ENCODE measurements around the gene PCCB.
"Not testable (repeated sequence)": the region's sequence is repeated elsewhere in the genome, so short reads cannot be mapped to it uniquely, and the experiment has no call there.

Gene PCCB

DNA sequence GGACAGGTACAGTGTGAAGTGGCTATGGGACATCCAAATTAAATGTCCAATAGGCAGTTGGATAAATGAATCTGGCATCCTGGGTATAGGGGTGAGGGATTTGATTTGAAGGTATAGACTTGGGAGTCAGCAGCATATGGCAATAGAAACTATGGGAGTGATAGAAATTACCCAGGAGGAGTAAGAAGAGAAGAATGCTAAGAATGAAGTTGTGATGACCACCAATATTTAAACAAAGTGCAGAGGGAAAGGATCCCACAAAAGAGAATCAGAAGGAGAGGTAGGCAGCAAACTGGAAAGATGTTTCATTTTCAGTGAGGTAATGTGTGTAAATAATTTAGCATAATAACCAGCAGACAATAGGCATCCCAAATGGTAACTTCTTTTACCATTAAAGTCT lies 40.2 kb upstream of the PCCB start:
- CTCF ChIA-PET, result no interaction called here
- POLR2A ChIA-PET, result no interaction called here
- H3K36me3 ChIP-seq (ENCODE audit: control insufficient read depth in 2 of 2, insufficient read depth in 1 of 2, low read length in 2 of 2), result no peaks in the 10 kb centered on the region
- H3K4me3 ChIP-seq (ENCODE audit: low read depth, low read length), result no peak overlapping the region
- H3K9me3 ChIP-seq (ENCODE audit: control insufficient read depth, insufficient read depth, low read depth, low read length), result no peaks in the 10 kb centered on the region
- no peak overlapping the region for H3K27ac ChIP-seq (ENCODE audit: extremely low read depth, low read depth, low read length)
- TF ChIP-seq ZNF48 (tag by site-specific recombination; IDR thresholded peaks at IDR 0.05) (no peak), ZNF830 (tag by site-specific recombination; IDR thresholded peaks at IDR 0.05; ENCODE audit: low read depth) (no peak), BCL11A (tag by site-specific recombination; IDR thresholded peaks at IDR 0.05; ENCODE audit: low read depth) (no peak), KLF17 (tag by site-specific recombination; IDR thresholded peaks at IDR 0.05) (no peak), ZNF530 (tag by site-specific recombination; IDR thresholded peaks at IDR 0.05; ENCODE audit: low read depth) (no peak), ZNF2 (tag by site-specific recombination; IDR thresholded peaks at IDR 0.05) (no peak), ZNF701 (tag by site-specific recombination; IDR thresholded peaks at IDR 0.05) (no peak), ZNF114 (tag by site-specific recombination; IDR thresholded peaks at IDR 0.05) (no peak), HOXD13 (CRISPR knock-in tag; IDR thresholded peaks at IDR 0.05; ENCODE audit: borderline replicate concordance) (no peak), ZNF621 (tag by site-specific recombination; IDR thresholded peaks at IDR 0.05) (no peak), ZNF449 (tag by site-specific recombination; IDR thresholded peaks at IDR 0.05) (no peak), ZNF146 (tag by site-specific recombination; IDR thresholded peaks at IDR 0.05) (no peak), ZNF600 (tag by site-specific recombination; IDR thresholded peaks at IDR 0.05) (no peak), ZNF311 (tag by site-specific recombination; IDR thresholded peaks at IDR 0.05; ENCODE audit: borderline replicate concordance) (no peak)
- TF ChIP-seq, protein P1, sequence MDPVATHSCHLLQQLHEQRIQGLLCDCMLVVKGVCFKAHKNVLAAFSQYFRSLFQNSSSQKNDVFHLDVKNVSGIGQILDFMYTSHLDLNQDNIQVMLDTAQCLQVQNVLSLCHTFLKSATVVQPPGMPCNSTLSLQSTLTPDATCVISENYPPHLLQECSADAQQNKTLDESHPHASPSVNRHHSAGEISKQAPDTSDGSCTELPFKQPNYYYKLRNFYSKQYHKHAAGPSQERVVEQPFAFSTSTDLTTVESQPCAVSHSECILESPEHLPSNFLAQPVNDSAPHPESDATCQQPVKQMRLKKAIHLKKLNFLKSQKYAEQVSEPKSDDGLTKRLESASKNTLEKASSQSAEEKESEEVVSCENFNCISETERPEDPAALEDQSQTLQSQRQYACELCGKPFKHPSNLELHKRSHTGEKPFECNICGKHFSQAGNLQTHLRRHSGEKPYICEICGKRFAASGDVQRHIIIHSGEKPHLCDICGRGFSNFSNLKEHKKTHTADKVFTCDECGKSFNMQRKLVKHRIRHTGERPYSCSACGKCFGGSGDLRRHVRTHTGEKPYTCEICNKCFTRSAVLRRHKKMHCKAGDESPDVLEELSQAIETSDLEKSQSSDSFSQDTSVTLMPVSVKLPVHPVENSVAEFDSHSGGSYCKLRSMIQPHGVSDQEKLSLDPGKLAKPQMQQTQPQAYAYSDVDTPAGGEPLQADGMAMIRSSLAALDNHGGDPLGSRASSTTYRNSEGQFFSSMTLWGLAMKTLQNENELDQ (tag by site-specific recombination; IDR thresholded peaks at IDR 0.05; ENCODE audit: low read depth), result no peak
- TF ChIP-seq, protein P2, sequence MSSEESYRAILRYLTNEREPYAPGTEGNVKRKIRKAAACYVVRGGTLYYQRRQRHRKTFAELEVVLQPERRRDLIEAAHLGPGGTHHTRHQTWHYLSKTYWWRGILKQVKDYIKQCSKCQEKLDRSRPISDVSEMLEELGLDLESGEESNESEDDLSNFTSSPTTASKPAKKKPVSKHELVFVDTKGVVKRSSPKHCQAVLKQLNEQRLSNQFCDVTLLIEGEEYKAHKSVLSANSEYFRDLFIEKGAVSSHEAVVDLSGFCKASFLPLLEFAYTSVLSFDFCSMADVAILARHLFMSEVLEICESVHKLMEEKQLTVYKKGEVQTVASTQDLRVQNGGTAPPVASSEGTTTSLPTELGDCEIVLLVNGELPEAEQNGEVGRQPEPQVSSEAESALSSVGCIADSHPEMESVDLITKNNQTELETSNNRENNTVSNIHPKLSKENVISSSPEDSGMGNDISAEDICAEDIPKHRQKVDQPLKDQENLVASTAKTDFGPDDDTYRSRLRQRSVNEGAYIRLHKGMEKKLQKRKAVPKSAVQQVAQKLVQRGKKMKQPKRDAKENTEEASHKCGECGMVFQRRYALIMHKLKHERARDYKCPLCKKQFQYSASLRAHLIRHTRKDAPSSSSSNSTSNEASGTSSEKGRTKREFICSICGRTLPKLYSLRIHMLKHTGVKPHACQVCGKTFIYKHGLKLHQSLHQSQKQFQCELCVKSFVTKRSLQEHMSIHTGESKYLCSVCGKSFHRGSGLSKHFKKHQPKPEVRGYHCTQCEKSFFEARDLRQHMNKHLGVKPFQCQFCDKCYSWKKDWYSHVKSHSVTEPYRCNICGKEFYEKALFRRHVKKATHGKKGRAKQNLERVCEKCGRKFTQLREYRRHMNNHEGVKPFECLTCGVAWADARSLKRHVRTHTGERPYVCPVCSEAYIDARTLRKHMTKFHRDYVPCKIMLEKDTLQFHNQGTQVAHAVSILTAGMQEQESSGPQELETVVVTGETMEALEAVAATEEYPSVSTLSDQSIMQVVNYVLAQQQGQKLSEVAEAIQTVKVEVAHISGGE (tag by site-specific recombination; conservative IDR thresholded peaks at IDR 0.05; ENCODE audit: low read depth), result no peak
- H3K4me1 ChIP-seq (ENCODE audit: control insufficient read depth, insufficient read depth, low read length), result no peaks in the 10 kb centered on the region; the same call in 1 of the 2 replicates

GRCh38 chr3:136211547-136211946 lies 38.6 kb upstream of the PCCB start:
- H3K9me3 ChIP-seq (ENCODE audit: control insufficient read depth, insufficient read depth, low read depth, low read length), result no peaks in the 10 kb centered on the region
- CTCF ChIA-PET, result interaction anchor here (0.6 to 0.7 kb wide), 2 partner anchors 55 to 137 kb away, joined by 3 read pairs; no protein-coding TSS in a partner anchor
- POLR2A ChIA-PET, result no interaction called here

DNA sequence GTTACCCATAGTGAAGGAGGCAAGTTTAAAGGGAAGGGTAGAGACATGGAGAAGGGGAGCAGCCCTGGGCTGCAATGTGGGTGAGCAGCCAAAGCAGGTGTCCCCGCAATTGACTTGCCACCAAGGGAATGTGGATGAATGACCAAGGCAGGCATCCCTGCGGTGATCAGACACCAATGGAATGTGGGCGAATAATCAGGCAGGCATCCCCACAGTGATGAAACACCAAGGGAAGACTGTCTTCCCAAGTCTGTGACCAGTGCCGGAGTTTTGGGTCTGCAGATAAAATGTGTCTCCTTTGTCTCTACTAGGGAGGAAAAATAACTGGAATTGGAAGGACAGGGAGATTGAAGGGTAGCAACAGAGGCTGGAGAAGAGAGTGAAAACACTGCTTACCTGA lies 27.4 kb upstream of the PCCB start:
- CTCF ChIA-PET; H3K36me3 ChIP-seq (ENCODE audit: control insufficient read depth in 2 of 2, insufficient read depth in 1 of 2, low read length in 2 of 2); H3K9me3 ChIP-seq (ENCODE audit: control insufficient read depth, insufficient read depth, low read depth, low read length); H3K4me3 ChIP-seq (ENCODE audit: low read depth, low read length); H3K4me1 ChIP-seq (ENCODE audit: control insufficient read depth, insufficient read depth, low read length); H3K27ac ChIP-seq (ENCODE audit: extremely low read depth, low read depth, low read length); POLR2A ChIA-PET: not testable (repeated sequence)

More at GRCh38 chr3:136211547-136211946, 38.6 kb upstream of the PCCB start:
- Histone ChIP-seq H3K4me1 (ENCODE audit: control insufficient read depth, insufficient read depth, low read length) (no peaks in the 10 kb centered on the region; the same call in 1 of the 2 replicates), H3K36me3 (ENCODE audit: control insufficient read depth in 2 of 2, insufficient read depth in 1 of 2, low read length in 2 of 2) (no peaks in the 10 kb centered on the region), H3K27ac (ENCODE audit: extremely low read depth, low read depth, low read length) (no peak overlapping the region), H3K4me3 (ENCODE audit: low read depth, low read length) (no peak overlapping the region)
- TF ChIP-seq ZNF174 (tag by site-specific recombination; IDR thresholded peaks at IDR 0.05), result no peak
- TF ChIP-seq ZNF660 (tag by site-specific recombination; IDR thresholded peaks at IDR 0.05), result no peak
- no peak for TF ChIP-seq ZSCAN23 (tag by site-specific recombination; IDR thresholded peaks at IDR 0.05)
- TF ChIP-seq ZNF768 (tag by site-specific recombination; IDR thresholded peaks at IDR 0.05), result no peak
- TF ChIP-seq TRIM28 (IDR thresholded peaks at IDR 0.05; ENCODE audit: borderline replicate concordance, low read length), result no peak
- TF ChIP-seq GLI2 (tag by site-specific recombination; IDR thresholded peaks at IDR 0.05; ENCODE audit: borderline replicate concordance, low read depth), result no peak
- TF ChIP-seq, protein P3, sequence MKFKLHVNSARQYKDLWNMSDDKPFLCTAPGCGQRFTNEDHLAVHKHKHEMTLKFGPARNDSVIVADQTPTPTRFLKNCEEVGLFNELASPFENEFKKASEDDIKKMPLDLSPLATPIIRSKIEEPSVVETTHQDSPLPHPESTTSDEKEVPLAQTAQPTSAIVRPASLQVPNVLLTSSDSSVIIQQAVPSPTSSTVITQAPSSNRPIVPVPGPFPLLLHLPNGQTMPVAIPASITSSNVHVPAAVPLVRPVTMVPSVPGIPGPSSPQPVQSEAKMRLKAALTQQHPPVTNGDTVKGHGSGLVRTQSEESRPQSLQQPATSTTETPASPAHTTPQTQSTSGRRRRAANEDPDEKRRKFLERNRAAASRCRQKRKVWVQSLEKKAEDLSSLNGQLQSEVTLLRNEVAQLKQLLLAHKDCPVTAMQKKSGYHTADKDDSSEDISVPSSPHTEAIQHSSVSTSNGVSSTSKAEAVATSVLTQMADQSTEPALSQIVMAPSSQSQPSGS (tag by site-specific recombination; IDR thresholded peaks at IDR 0.05; ENCODE audit: low read depth), result no peak

Measured in HEK293 (cell line).